Measurements from ENCODE around the gene NELFA.

The NELFA gene

DNA sequence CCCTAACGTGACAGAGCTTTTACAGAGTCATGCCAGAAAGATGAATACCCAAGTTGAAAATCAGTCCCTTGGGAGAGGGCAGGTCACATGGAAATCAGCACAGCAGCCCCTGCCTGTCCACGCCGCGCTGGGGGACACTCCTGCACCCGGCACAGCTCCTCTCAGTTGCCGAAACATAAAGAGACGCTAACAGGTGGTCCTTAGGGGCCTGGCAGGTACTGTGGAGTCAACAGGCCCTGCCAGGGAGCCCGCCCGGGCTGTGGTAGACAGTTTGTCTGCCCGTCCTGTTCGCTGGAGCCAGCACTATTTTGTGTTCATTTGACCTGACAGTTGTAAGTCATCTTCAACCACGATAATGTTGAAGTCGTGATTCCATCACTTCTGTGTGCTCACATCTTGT is 30.5 kb downstream of the NELFA start:
- POLR2A ChIA-PET: no interaction called here
- CTCF ChIA-PET: no interaction called here
- H3K36me3 ChIP-seq (ENCODE audit: control insufficient read depth in 2 of 2, insufficient read depth in 1 of 2, low read length in 2 of 2): peaks cover 4 to 98% of the 10 kb centered on the region in 2 experiments; a peak in 2 of 3 replicates
- no peaks in the 10 kb centered on the region for H3K4me1 ChIP-seq (ENCODE audit: control insufficient read depth, insufficient read depth, low read length)
- no peak overlapping the region for H3K27ac ChIP-seq (ENCODE audit: extremely low read depth, low read depth, low read length)
- TF ChIP-seq ZNF140 (tag by site-specific recombination; IDR thresholded peaks at IDR 0.05) (no peak), SCRT2 (tag by site-specific recombination; IDR thresholded peaks at IDR 0.05) (peak; percentile 36; the same call in 1 of the 2 replicates)
- H3K9me3 ChIP-seq (ENCODE audit: control insufficient read depth, insufficient read depth, low read depth, low read length): no peaks in the 10 kb centered on the region
- H3K4me3 ChIP-seq (ENCODE audit: low read depth, low read length): no peak overlapping the region

DNA sequence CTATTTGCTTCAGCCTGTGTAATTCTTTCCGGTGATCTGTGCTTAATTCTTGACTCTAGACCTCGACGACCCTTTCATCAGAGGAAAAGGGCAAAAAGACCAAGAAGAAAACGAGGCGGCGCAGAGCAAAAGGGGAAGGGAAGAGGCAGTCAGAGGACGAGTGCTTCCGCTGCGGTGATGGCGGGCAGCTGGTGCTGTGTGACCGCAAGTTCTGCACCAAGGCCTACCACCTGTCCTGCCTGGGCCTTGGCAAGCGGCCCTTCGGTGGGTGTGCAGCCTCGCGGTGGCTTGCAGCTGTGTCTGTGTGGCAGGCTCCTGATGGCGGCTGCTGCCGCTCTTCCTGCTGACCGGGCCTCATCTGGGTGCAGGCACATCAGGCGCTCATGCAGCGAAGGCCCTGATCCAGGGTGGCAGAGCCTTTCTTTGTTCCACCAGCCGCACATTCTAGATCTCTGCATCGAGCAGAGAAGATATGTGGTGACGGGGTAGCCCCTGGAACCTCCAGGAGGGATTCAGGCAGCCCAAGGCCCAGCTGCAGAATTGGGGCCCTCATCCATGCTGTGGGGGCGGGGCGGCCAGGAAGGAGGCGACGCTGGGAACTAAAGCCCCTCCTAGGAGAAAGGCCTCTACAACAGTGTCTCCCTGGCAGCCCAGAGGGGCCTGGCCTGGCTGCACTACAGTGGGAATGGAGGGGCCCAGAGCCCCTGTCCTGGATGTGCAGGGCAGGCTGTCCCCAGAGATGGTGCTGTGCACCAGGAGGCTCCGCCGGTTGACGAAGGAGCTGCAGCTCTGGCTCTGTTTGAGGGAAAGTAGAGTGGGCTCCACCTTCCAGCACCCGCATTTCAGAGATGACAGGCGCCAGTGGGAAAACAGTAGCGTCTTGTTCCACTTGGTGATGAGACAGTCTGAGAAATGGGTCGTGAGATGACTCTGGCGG is 32.1 kb downstream of the NELFA start:
- Histone ChIP-seq H3K27ac (ENCODE audit: extremely low read depth, low read depth, low read length) (no peak overlapping the region), H3K9me3 (ENCODE audit: control insufficient read depth, insufficient read depth, low read depth, low read length) (no peaks in the 10 kb centered on the region), H3K36me3 (ENCODE audit: control insufficient read depth in 2 of 2, insufficient read depth in 1 of 2, low read length in 2 of 2) (peaks cover 4 to 98% of the 10 kb centered on the region in 2 experiments; a peak in 2 of 3 replicates), H3K4me3 (ENCODE audit: low read depth, low read length) (no peak overlapping the region), H3K4me1 (ENCODE audit: control insufficient read depth, insufficient read depth, low read length) (no peaks in the 10 kb centered on the region)
- TF ChIP-seq ZBTB49 (tag by site-specific recombination; IDR thresholded peaks at IDR 0.05; ENCODE audit: low read depth) (no peak), ZNF146 (tag by site-specific recombination; IDR thresholded peaks at IDR 0.05) (no peak), ZNF670 (tag by site-specific recombination; IDR thresholded peaks at IDR 0.05; ENCODE audit: low read depth) (no peak), ZFP3 (tag by site-specific recombination; IDR thresholded peaks at IDR 0.05; ENCODE audit: low read depth) (no peak), ZNF48 (tag by site-specific recombination; IDR thresholded peaks at IDR 0.05) (no peak), ZNF658 (tag by site-specific recombination; IDR thresholded peaks at IDR 0.05) (no peak), ZFP37 (tag by site-specific recombination; IDR thresholded peaks at IDR 0.05) (no peak), KLF10 (tag by site-specific recombination; IDR thresholded peaks at IDR 0.05) (no peak), KLF9 (tag by site-specific recombination; IDR thresholded peaks at IDR 0.05; ENCODE audit: low read depth) (no peak), MEIS1 (CRISPR knock-in tag; IDR thresholded peaks at IDR 0.05; ENCODE audit: borderline replicate concordance) (no peak)
- CTCF ChIA-PET: no interaction called here
- POLR2A ChIA-PET: no interaction called here

DNA sequence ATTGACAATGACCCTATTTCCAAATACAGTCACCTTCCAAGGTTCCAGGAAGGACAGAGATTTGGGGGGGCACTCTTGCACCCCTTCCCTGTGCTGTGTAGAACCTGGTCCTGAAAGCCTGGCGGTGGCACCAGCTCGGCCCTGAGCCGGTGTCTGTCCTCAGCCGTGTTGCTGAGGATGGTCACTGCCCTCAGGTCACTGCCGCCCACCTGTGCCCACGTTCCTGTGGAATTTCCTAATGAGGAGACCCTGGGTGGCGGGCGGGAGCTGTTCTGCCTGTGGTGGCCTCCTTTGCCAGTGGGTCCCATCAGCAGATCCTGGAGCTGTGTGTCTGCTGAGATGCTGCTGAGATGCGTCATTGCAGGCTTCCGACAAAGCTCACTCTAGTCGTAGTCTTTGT is 32.9 kb downstream of the NELFA start:
- Histone ChIP-seq H3K27ac (ENCODE audit: extremely low read depth, low read depth, low read length) (no peak overlapping the region), H3K4me3 (ENCODE audit: low read depth, low read length) (no peak overlapping the region), H3K36me3 (ENCODE audit: control insufficient read depth in 2 of 2, insufficient read depth in 1 of 2, low read length in 2 of 2) (peaks cover 4 to 98% of the 10 kb centered on the region in 2 experiments; a peak in 2 of 3 replicates), H3K9me3 (ENCODE audit: control insufficient read depth, insufficient read depth, low read depth, low read length) (no peaks in the 10 kb centered on the region), H3K4me1 (ENCODE audit: control insufficient read depth, insufficient read depth, low read length) (no peaks in the 10 kb centered on the region)
- ChIA-PET CTCF (no interaction called here), POLR2A (no interaction called here)
- TF ChIP-seq ZNF701 (tag by site-specific recombination; IDR thresholded peaks at IDR 0.05) (no peak), ZNF146 (tag by site-specific recombination; IDR thresholded peaks at IDR 0.05) (no peak), TCF7L2 (IDR thresholded peaks at IDR 0.05; ENCODE audit: borderline replicate concordance, low read depth, low read length) (no peak), REST (tag by site-specific recombination; IDR thresholded peaks at IDR 0.05) (no peak), ZNF837 (tag by site-specific recombination; IDR thresholded peaks at IDR 0.05) (no peak), TRIM28 (IDR thresholded peaks at IDR 0.05; ENCODE audit: borderline replicate concordance, low read length) (no peak), IKZF3 (tag by site-specific recombination; IDR thresholded peaks at IDR 0.05) (no peak), RBAK (tag by site-specific recombination; IDR thresholded peaks at IDR 0.05) (no peak), ZEB2 (tag by site-specific recombination; IDR thresholded peaks at IDR 0.05) (no peak), ZNF747 (tag by site-specific recombination; IDR thresholded peaks at IDR 0.05) (no peak), ZNF324 (tag by site-specific recombination; IDR thresholded peaks at IDR 0.05) (no peak)
- TF ChIP-seq, protein P1, sequence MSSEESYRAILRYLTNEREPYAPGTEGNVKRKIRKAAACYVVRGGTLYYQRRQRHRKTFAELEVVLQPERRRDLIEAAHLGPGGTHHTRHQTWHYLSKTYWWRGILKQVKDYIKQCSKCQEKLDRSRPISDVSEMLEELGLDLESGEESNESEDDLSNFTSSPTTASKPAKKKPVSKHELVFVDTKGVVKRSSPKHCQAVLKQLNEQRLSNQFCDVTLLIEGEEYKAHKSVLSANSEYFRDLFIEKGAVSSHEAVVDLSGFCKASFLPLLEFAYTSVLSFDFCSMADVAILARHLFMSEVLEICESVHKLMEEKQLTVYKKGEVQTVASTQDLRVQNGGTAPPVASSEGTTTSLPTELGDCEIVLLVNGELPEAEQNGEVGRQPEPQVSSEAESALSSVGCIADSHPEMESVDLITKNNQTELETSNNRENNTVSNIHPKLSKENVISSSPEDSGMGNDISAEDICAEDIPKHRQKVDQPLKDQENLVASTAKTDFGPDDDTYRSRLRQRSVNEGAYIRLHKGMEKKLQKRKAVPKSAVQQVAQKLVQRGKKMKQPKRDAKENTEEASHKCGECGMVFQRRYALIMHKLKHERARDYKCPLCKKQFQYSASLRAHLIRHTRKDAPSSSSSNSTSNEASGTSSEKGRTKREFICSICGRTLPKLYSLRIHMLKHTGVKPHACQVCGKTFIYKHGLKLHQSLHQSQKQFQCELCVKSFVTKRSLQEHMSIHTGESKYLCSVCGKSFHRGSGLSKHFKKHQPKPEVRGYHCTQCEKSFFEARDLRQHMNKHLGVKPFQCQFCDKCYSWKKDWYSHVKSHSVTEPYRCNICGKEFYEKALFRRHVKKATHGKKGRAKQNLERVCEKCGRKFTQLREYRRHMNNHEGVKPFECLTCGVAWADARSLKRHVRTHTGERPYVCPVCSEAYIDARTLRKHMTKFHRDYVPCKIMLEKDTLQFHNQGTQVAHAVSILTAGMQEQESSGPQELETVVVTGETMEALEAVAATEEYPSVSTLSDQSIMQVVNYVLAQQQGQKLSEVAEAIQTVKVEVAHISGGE (tag by site-specific recombination; conservative IDR thresholded peaks at IDR 0.05; ENCODE audit: low read depth): no peak

All from HEK293 (cell line).